HEK293T (cell line): ENCODE results near the gene RAB1A.

ENCODE experiments used
- CTCF ChIA-PET: fragments of 350-600 bp; formaldehyde crosslinking; extraction: SDS; loops from one replicate; lab custom pipeline; 2021; ENCODE audit warnings: antibody characterized with exemption, inconsistent platforms; lab: Yijun Ruan, JAX
- POLR2A ChIA-PET: fragments of 350-600 bp; formaldehyde crosslinking; extraction: SDS; loops from one replicate; lab custom pipeline; 2020; ENCODE audit warnings: antibody characterized with exemption, inconsistent platforms; lab: Yijun Ruan, JAX
- DNase-seq: peaks from one replicate; pipeline ENCODE4 v3.0.0; 2012; ENCODE audit warnings: mixed read lengths; ENCODE audit errors: extremely low spot score
- ARNT ChIP-seq: fragments of 450-650 bp; IDR thresholded peaks from 2 replicates; pipeline ENCODE4 v1.6.1; 2017; ENCODE audit warnings: mild to moderate bottlenecking
- BHLHE40 ChIP-seq: fragments of 450-650 bp; IDR thresholded peaks from 2 replicates; pipeline ENCODE4 v1.6.1; 2016; ENCODE audit warnings: mild to moderate bottlenecking, moderate library complexity, borderline replicate concordance
- CTBP1 ChIP-seq: fragments of 450-650 bp; IDR thresholded peaks from 2 replicates; pipeline ENCODE4 v1.6.1; 2016; ENCODE audit warnings: borderline replicate concordance
- ELF4 ChIP-seq: fragments of 450-650 bp; IDR thresholded peaks from 2 replicates; pipeline ENCODE4 v1.6.1; 2017; ENCODE audit warnings: antibody characterized with exemption
- FOXA1 ChIP-seq: fragments of 450-650 bp; IDR thresholded peaks from 2 replicates; pipeline ENCODE4 v1.6.1; 2016; ENCODE audit warnings: mild to moderate bottlenecking
- FOXK2 ChIP-seq: fragments of 450-650 bp; IDR thresholded peaks from 2 replicates; pipeline ENCODE4 v1.6.1; 2016; ENCODE audit warnings: mild to moderate bottlenecking
- FOXM1 ChIP-seq: fragments of 450-650 bp; IDR thresholded peaks from 2 replicates; pipeline ENCODE4 v1.6.1; 2017; ENCODE audit warnings: mild to moderate bottlenecking, borderline replicate concordance
- HDGF ChIP-seq: fragments of 450-650 bp; IDR thresholded peaks from 2 replicates; pipeline ENCODE4 v1.6.1; 2017; ENCODE audit warnings: antibody characterized with exemption, borderline replicate concordance
- L3MBTL2 ChIP-seq: fragments of 450-650 bp; conservative IDR thresholded peaks from 2 replicates; pipeline ENCODE4 v1.6.1; 2016; ENCODE audit warnings: mild to moderate bottlenecking
- LEF1 ChIP-seq: fragments of 450-650 bp; IDR thresholded peaks from 2 replicates; pipeline ENCODE4 v1.6.1; 2017; ENCODE audit warnings: mild to moderate bottlenecking, borderline replicate concordance
- NFRKB ChIP-seq: fragments of 450-650 bp; IDR thresholded peaks from 2 replicates; pipeline ENCODE4 v1.6.1; 2016; ENCODE audit warnings: mild to moderate bottlenecking, moderate library complexity
- PKNOX1 ChIP-seq: fragments of 450-650 bp; IDR thresholded peaks from 2 replicates; pipeline ENCODE4 v1.6.1; 2016
- SP1 ChIP-seq: fragments of 450-650 bp; IDR thresholded peaks from 2 replicates; pipeline ENCODE4 v1.6.1; 2017
- SUZ12 ChIP-seq: fragments of 450-650 bp; IDR thresholded peaks from 2 replicates; pipeline ENCODE4 v1.6.1; 2016; ENCODE audit warnings: mild to moderate bottlenecking
- TARDBP ChIP-seq: fragments of 450-650 bp; IDR thresholded peaks from 2 replicates; pipeline ENCODE4 v1.6.1; 2016
- ZNF384 ChIP-seq: fragments of 450-650 bp; IDR thresholded peaks from 2 replicates; pipeline ENCODE4 v1.6.1; 2016

Gene RAB1A

DNA sequence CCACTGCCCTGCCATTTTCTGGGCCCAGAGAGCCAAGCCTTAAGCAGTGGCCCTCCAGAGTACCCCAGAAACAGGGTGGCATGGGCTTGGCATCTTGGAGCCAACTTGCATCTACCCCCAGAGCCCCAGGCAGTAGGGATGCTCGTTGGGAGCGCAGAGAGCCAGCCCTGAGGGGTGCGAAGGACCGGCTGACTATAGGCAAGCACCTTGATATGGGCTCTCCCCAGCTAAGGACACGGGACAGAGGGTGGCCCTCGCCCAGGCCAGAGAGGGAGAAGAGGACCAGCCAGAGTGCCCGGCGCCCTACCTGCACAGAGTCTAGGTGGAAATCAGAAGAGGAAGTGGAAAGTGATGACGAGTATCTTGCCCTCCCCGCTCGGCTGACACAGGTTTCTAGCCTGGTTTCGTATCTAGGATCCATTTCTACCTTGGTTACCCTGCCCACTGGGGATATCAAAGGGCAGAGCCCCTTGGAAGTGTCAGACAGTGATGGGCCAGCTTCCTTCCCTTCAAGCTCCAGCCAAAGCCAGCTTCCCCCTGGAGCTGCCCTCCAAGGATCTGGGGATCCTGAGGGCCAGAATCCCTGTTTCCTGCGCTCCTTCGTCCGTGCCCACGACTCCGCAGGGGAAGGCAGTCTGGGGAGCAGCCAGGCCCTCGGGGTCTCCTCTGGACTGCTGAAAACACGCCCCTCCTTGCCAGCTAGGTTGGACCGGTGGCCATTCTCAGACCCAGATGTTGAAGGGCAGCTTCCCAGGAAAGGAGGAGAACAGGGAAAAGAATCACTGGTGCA lies 57.5 kb downstream of the RAB1A start:
- POLR2A ChIA-PET = interaction anchor here (1.3 kb wide), 1 partner anchor 11 kb away, joined by 3 read pairs; no protein-coding TSS in a partner anchor
- CTCF ChIA-PET = no interaction called here
- TF ChIP-seq PKNOX1 = no peak
- TF ChIP-seq ELF4 = no peak
- no peak for TF ChIP-seq ARNT
- TF ChIP-seq FOXK2 = no peak
- TF ChIP-seq NFRKB = no peak
- no peak for TF ChIP-seq L3MBTL2
- no peak for TF ChIP-seq LEF1
- TF ChIP-seq SUZ12 = no peak
- no peak for TF ChIP-seq HDGF
- DNase-seq = no peak

- DNase-seq = peak; percentile 34
- POLR2A ChIA-PET = no interaction called here
- no peak for TF ChIP-seq HDGF
- no peak for TF ChIP-seq NFRKB
- no peak for TF ChIP-seq FOXM1
- CTCF ChIA-PET = interaction anchor here (0.7 kb wide), 1 partner anchor 11 kb away, joined by 3 read pairs; no protein-coding TSS in a partner anchor
These were observed 58.3 kb downstream of the RAB1A start for GRCh38 chr2:65071499-65072180.

DNA sequence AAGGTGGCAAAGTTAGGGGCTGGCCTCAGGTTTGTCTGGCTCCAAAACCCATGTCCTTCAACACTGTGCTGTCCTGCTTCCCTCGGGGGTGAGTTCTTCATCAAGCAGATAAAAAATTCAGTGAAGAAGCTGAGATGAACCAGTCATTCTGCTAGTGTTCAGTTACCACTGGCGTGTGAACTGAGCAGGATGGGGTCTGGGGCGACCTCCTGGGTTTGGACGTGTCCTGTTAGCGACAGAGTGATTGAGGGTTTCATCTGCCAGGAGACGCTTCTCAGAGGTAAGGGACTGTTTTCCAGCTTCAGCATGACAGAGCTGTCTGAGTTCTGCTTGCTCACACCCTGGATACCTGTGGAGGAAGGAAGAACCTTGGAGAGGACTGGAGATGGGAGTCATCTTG lies 59.0 kb downstream of the RAB1A start:
- POLR2A ChIA-PET = interaction anchor here (1.1 kb wide), 1 partner anchor 59 kb away, joined by 3 read pairs; the partner anchor contains the start of gene RAB1A
- TF ChIP-seq PKNOX1 (no peak), BHLHE40 (no peak)

DNA sequence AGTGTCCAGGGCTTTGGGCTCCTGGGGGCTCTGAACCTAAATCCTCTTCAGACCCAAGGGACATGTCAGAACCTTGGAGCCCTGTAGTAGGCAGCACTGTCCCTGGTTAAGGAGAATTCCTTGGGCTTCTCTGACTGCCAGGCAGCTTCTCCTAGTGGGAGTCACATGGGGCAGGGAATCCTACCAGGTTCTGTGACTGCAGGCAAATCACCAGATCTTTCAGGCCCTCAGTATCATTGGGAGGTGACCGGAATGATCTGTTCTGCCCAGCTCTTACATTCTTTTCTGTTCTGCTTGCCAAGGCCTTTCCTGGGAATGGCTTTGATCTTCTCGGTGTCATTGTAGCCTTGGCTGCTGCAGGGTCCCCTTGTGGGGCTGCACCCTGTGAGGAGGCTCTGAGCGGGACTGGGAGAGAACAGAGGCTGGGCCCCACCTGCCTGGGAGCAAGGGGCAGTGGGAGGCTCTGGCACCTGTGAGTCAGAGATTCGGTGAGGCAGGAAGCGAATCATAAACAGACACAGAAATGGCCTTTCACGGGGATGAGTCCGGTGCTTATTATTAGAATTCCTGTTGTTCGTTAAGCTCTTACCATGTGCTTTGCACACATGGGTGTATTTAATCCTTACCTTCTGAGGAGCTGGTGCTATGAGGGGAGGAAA lies 59.6 kb downstream of the RAB1A start:
- POLR2A ChIA-PET = interaction anchor here (1.1 kb wide), 1 partner anchor 60 kb away, joined by 3 read pairs; the partner anchor contains the start of gene RAB1A
- CTCF ChIA-PET = no interaction called here
- no peak for DNase-seq
- TF ChIP-seq ARNT (no peak), FOXK2 (no peak), TARDBP (no peak), PKNOX1 (no peak), LEF1 (no peak), FOXM1 (no peak), ELF4 (no peak), L3MBTL2 (no peak), NFRKB (no peak), FOXA1 (no peak), SUZ12 (no peak), SP1 (no peak)

More for the DNA sequence above, 59.0 kb downstream of the RAB1A start:
- DNase-seq = no peak
- CTCF ChIA-PET = interaction anchor here (0.7 kb wide), 1 partner anchor 12 kb away, joined by 3 read pairs; no protein-coding TSS in a partner anchor

DNA sequence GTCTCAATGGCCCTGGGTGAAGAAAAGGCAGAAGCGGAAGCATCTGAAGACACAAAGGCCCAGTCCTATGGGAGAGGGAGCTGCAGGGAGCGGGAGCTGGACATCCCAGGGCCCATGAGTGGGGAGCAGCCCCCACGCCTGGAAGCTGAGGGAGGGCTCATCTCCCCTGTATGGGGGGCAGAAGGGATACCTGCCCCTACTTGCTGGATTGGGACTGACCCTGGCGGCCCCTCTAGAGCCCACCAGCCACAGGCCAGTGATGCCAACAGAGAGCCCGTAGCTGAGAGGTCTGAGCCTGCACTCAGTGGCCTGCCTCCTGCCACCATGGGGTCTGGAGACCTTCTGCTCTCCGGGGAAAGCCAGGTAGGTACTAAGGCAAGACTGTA lies 60.5 kb downstream of the RAB1A start:
- ChIA-PET POLR2A (interaction anchor here (1.1 kb wide), 1 partner anchor 61 kb away, joined by 3 read pairs; the partner anchor contains the start of gene RAB1A), CTCF (no interaction called here)
- no peak for DNase-seq
- no peak for TF ChIP-seq TARDBP
- no peak for TF ChIP-seq HDGF
- TF ChIP-seq CTBP1 = no peak
- no peak for TF ChIP-seq ZNF384
- no peak for TF ChIP-seq FOXK2
- TF ChIP-seq BHLHE40 = no peak
- no peak for TF ChIP-seq ELF4
- no peak for TF ChIP-seq PKNOX1
- no peak for TF ChIP-seq SUZ12
